ENCODE results near the gene DUSP7.
"Not testable (repeated sequence)": the region's sequence is repeated elsewhere in the genome, so short reads cannot be mapped to it uniquely, and the experiment has no call there.

The DUSP7 gene

GRCh38 chr3:52054661-52055511 is 1.5 kb downstream of the DUSP7 start:
- DNase-seq (ENCODE audit: low read depth, low spot score) = peak; percentile 32
- H3K4me3 ChIP-seq (ENCODE audit: low read length) = peak overlapping the region; percentile 81

- H3K4me3 ChIP-seq (ENCODE audit: low read length) = peak overlapping the region; percentile 33
- DNase-seq (ENCODE audit: low read depth, low spot score) = no peak
These were observed 2.8 kb downstream of the DUSP7 start for GRCh38 chr3:52053307-52054304.

- peak overlapping the region; percentile 33 for H3K4me3 ChIP-seq (ENCODE audit: low read length)
- DNase-seq (ENCODE audit: low read depth, low spot score) = peak; percentile 63
These were observed 3.5 kb downstream of the DUSP7 start for GRCh38 chr3:52052831-52053306.

- DNase-seq (ENCODE audit: low read depth, low spot score) = no peak
- H3K4me3 ChIP-seq (ENCODE audit: low read length) = no peak overlapping the region
These were observed 4.9 kb downstream of the DUSP7 start for GRCh38 chr3:52051444-52051843.

GRCh38 chr3:52050571-52050970 is 5.8 kb downstream of the DUSP7 start:
- no peak for DNase-seq (ENCODE audit: low read depth, low spot score)

GRCh38 chr3:52049503-52049902 is 6.9 kb downstream of the DUSP7 start:
- DNase-seq (ENCODE audit: low read depth, low spot score) = no peak
- no peak overlapping the region for H3K4me3 ChIP-seq (ENCODE audit: low read length)

More at GRCh38 chr3:52050571-52050970, 5.8 kb downstream of the DUSP7 start:
- H3K4me3 ChIP-seq (ENCODE audit: low read length) = no peak overlapping the region

- H3K4me3 ChIP-seq (ENCODE audit: low read length) = no peak overlapping the region
- DNase-seq (ENCODE audit: low read depth, low spot score) = no peak
These were observed 8.9 kb downstream of the DUSP7 start for GRCh38 chr3:52047295-52047960.

- no peak overlapping the region for H3K4me3 ChIP-seq (ENCODE audit: low read length)
- no peak for DNase-seq (ENCODE audit: low read depth, low spot score)
These were observed 9.5 kb downstream of the DUSP7 start for GRCh38 chr3:52046902-52047239.

GRCh38 chr3:52046186-52046901 is 10.0 kb downstream of the DUSP7 start:
- no peak overlapping the region for H3K4me3 ChIP-seq (ENCODE audit: low read length)
- no peak for DNase-seq (ENCODE audit: low read depth, low spot score)

- DNase-seq (ENCODE audit: low read depth, low spot score) = no peak
- H3K4me3 ChIP-seq (ENCODE audit: low read length) = no peak overlapping the region
These were observed 11.3 kb downstream of the DUSP7 start for GRCh38 chr3:52044869-52045619.

GRCh38 chr3:52043750-52044149 is 12.6 kb downstream of the DUSP7 start:
- no peak overlapping the region for H3K4me3 ChIP-seq (ENCODE audit: low read length)
- no peak for DNase-seq (ENCODE audit: low read depth, low spot score)

- H3K4me3 ChIP-seq (ENCODE audit: low read length); DNase-seq (ENCODE audit: low read depth, low spot score): not testable (repeated sequence)
These were observed 13.3 kb downstream of the DUSP7 start for GRCh38 chr3:52043039-52043438.

GRCh38 chr3:52041118-52041731 is 15.1 kb downstream of the DUSP7 start:
- H3K4me3 ChIP-seq (ENCODE audit: low read length) = no peak overlapping the region
- DNase-seq (ENCODE audit: low read depth, low spot score) = no peak

- H3K4me3 ChIP-seq (ENCODE audit: low read length) = no peak overlapping the region
- no peak for DNase-seq (ENCODE audit: low read depth, low spot score)
These were observed 15.8 kb downstream of the DUSP7 start for GRCh38 chr3:52040600-52040999.

GRCh38 chr3:52039846-52040245 is 16.5 kb downstream of the DUSP7 start:
- DNase-seq (ENCODE audit: low read depth, low spot score) = no peak

GRCh38 chr3:52039426-52039825 is 16.9 kb downstream of the DUSP7 start:
- no peak for DNase-seq (ENCODE audit: low read depth, low spot score)
- no peak overlapping the region for H3K4me3 ChIP-seq (ENCODE audit: low read length)

More at GRCh38 chr3:52039846-52040245, 16.5 kb downstream of the DUSP7 start:
- no peak overlapping the region for H3K4me3 ChIP-seq (ENCODE audit: low read length)

- DNase-seq (ENCODE audit: low read depth, low spot score) = no peak
- H3K4me3 ChIP-seq (ENCODE audit: low read length) = no peak overlapping the region
These were observed 18.1 kb downstream of the DUSP7 start for GRCh38 chr3:52038227-52038626.

- H3K4me3 ChIP-seq (ENCODE audit: low read length) = no peak overlapping the region
- no peak for DNase-seq (ENCODE audit: low read depth, low spot score)
These were observed 19.1 kb downstream of the DUSP7 start for GRCh38 chr3:52037291-52037690.
